CD4-positive, alpha-beta T cell treated with Interleukin-17A for 1 hour (primary cell): ENCODE results near the gene SWT1.

Experiments used
- DNase-seq: peaks from one replicate; pipeline ENCODE4 v3.0.0-alpha.2; 2020

Gene SWT1

DNA sequence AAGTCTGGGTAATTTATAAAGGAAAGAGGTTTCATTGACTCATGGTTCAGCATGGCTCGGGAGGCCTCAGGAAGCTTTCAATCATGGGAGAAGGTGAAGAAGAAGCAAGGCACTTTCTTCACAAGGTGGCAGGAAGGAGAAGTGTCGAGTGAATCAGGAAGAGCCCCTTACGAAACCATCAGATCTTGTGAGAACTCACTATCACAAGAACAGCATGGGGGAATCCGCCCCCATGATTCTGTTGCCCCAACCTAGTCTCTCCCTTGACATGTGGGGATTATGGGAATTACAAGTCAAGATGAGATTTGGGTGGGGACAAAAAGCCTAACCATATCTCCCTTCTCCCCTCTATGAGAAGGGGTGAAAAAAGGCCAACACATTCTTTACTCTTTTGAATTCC lies 171.3 kb downstream of the SWT1 start:
- DNase-seq, result no peak

DNA sequence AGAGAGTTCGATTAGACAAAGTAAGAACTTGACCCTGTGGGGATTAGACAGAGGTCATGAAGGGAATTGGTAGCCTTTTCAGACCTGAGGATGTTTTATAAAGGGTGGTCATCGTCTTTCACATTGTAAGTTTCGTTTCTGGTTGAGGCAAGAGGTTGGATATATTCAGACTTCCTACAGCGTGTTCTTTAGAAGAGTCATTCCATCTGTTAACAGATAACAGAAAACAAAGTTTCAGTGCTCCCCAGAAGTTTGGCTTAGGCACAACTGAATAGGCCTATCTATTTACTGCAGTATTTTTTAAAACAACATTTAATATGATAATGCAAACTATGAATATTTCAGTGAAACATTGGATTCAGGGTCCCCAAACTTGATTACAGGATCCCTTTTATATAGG lies 177.2 kb downstream of the SWT1 start:
- DNase-seq, result no peak

DNA sequence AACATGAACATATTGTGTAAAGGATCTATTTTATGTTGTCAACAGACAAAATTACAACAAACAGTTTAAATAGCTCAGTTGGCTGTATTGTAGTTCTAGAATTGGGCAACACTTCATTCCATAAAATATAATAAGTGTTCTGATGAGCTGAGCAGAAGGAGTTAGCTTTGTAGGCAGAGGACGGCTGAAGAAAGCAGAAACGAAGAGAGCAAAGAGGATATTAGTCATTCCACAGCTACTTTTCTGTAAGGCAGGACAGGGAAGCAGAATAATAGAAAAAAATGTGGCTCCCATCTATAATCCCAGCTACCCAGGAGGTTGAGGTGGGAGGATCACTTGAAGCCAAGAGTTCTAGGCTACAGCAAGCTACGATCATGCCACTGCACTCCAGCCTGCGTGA lies 180.3 kb downstream of the SWT1 start:
- no peak for DNase-seq

- DNase-seq, result peak; percentile 58
Observed at GRCh38 chr1:185338719-185339622, 182.0 kb downstream of the SWT1 start.

DNA sequence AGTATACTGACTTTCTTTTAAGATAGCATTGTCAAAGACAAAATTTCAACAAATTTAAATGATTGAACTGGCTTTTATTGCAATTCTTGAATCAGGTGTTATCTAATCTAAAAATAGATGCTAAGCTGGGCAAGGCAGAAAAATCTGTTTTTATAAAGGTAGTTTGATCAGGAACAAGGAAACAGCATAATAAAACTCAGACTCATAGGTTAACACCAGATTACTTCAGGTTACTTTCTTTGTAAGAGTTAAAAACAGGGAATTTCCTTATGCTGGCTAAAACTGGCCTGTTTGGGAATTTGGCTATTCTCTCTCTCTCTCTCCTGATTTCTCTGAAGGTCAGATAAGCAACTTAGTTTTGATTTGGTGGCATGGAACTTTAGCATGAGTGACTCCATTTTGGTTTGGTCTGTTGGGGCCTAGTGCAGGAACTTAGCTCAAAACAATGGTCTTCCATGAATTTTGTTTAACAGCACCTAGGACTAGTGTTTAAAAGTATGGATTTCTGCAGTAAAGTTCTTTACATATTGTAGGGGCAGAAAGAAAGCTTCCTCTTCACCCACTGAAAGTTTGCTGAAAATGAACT lies 184.3 kb downstream of the SWT1 start:
- no peak for DNase-seq
